ENCODE data around the gene CALHM3. TPM values are rescaled to one million over a fixed set of nuclear protein-coding genes. Genes with fewer than 3 reads are reported as not detected.

The CALHM3 gene
- total RNA-seq, 5 donors from 2014 or later (not counting 1 experiment from before 2014, with no cell fraction given): not detected

- ChIA-PET POLR2A (no interaction called here), CTCF (no interaction called here)
- no peak overlapping the region for H3K4me3 Mint-ChIP-seq
- ATAC-seq (replicated peaks in 1 of 4) (no peak), DNase-seq (no peak)
- peak overlapping the region in 1 of 2 donors; percentile 72 for H3K27ac Mint-ChIP-seq
- peaks cover 0 to 23% of the 10 kb centered on the region in 2 experiments for H3K4me1 ChIP-seq (ENCODE audit: control insufficient read depth in 1 of 2, extremely low read depth in 1 of 2, insufficient read depth in 2 of 2, low read length in 2 of 2)
- peaks cover 61% of the 10 kb centered on the region for H3K36me3 Mint-ChIP-seq
- H3K27me3 ChIP-seq (replicated peaks in 1 of 2; ENCODE audit: control insufficient read depth in 2 of 2, extremely low read depth in 1 of 2, insufficient read depth in 2 of 2, low read length in 1 of 2): no peaks in the 10 kb centered on the region
- H3K4me3 ChIP-seq (ENCODE audit: control insufficient read depth in 1 of 2, extremely low read depth in 1 of 2, low read length in 1 of 2): no peak overlapping the region
- H3K27me3 Mint-ChIP-seq: no peaks in the 10 kb centered on the region
- peaks cover 14 to 18% (median 15%) of the 10 kb centered on the region in 3 donors for H3K4me1 Mint-ChIP-seq
- H3K9me3 ChIP-seq: no peaks in the 10 kb centered on the region
- H3K9me3 Mint-ChIP-seq: no peaks in the 10 kb centered on the region
- WGBS (ENCODE audit: insufficient coverage): 95% methylated on average over 20 of the region's 23 CpGs
- H3K27ac ChIP-seq (ENCODE audit: low read length): no peak overlapping the region
- H3K36me3 ChIP-seq (ENCODE audit: control insufficient read depth in 2 of 2, extremely low read depth in 1 of 2, insufficient read depth in 1 of 2, low read length in 1 of 2): peaks cover 31 to 86% of the 10 kb centered on the region in 2 donors
Observed at GRCh38 chr10:103443475-103444185, 35.4 kb downstream of the CALHM3 start.

GRCh38 chr10:103442031-103442461, 37.0 kb downstream of the CALHM3 start:
- H3K9me3 ChIP-seq: no peaks in the 10 kb centered on the region
- ChIA-PET POLR2A (no interaction called here), CTCF (no interaction called here)
- Mint-ChIP-seq H3K27ac (no peak overlapping the region), H3K4me1 (peaks cover 0 to 11% (median 6%) of the 10 kb centered on the region in 3 donors), H3K4me3 (no peak overlapping the region), H3K9me3 (no peaks in the 10 kb centered on the region), H3K27me3 (no peaks in the 10 kb centered on the region), H3K36me3 (peaks cover 64% of the 10 kb centered on the region)
- 97% methylated on average over 10 of the region's 13 CpGs for WGBS (ENCODE audit: insufficient coverage)
- ATAC-seq (replicated peaks in 1 of 4) (no peak), DNase-seq (no peak)
- H3K36me3 ChIP-seq (ENCODE audit: control insufficient read depth in 2 of 2, extremely low read depth in 1 of 2, insufficient read depth in 1 of 2, low read length in 1 of 2): peaks cover 33 to 89% of the 10 kb centered on the region in 2 donors
- H3K4me3 ChIP-seq (ENCODE audit: control insufficient read depth in 1 of 2, extremely low read depth in 1 of 2, low read length in 1 of 2): no peak overlapping the region
- H3K4me1 ChIP-seq (ENCODE audit: control insufficient read depth in 1 of 2, extremely low read depth in 1 of 2, insufficient read depth in 2 of 2, low read length in 2 of 2): peaks cover 0 to 7% of the 10 kb centered on the region in 2 experiments
- no peaks in the 10 kb centered on the region for H3K27me3 ChIP-seq (replicated peaks in 1 of 2; ENCODE audit: control insufficient read depth in 2 of 2, extremely low read depth in 1 of 2, insufficient read depth in 2 of 2, low read length in 1 of 2)
- H3K27ac ChIP-seq (ENCODE audit: low read length): no peak overlapping the region

- POLR2A ChIA-PET: no interaction called here
- H3K4me3 ChIP-seq (ENCODE audit: control insufficient read depth in 1 of 2, extremely low read depth in 1 of 2, low read length in 1 of 2): no peak overlapping the region
- H3K36me3 Mint-ChIP-seq: peaks cover 65% of the 10 kb centered on the region
- H3K27me3 Mint-ChIP-seq: no peaks in the 10 kb centered on the region
- H3K27me3 ChIP-seq (replicated peaks in 1 of 2; ENCODE audit: control insufficient read depth in 2 of 2, extremely low read depth in 1 of 2, insufficient read depth in 2 of 2, low read length in 1 of 2): no peaks in the 10 kb centered on the region
- DNase-seq: no peak
- WGBS (ENCODE audit: insufficient coverage): 97% methylated on average over 7 of the region's 8 CpGs
- H3K27ac ChIP-seq (ENCODE audit: low read length): no peak overlapping the region
- no peaks in the 10 kb centered on the region for H3K9me3 ChIP-seq
- peaks cover 0 to 3% of the 10 kb centered on the region in 2 experiments for H3K4me1 ChIP-seq (ENCODE audit: control insufficient read depth in 1 of 2, extremely low read depth in 1 of 2, insufficient read depth in 2 of 2, low read length in 2 of 2)
- CTCF ChIA-PET: no interaction called here
- H3K36me3 ChIP-seq (ENCODE audit: control insufficient read depth in 2 of 2, extremely low read depth in 1 of 2, insufficient read depth in 1 of 2, low read length in 1 of 2): peaks cover 31 to 89% of the 10 kb centered on the region in 2 donors
- no peak overlapping the region for H3K4me3 Mint-ChIP-seq
- peaks cover 0 to 7% (median 2%) of the 10 kb centered on the region in 3 donors for H3K4me1 Mint-ChIP-seq
- ATAC-seq (replicated peaks in 1 of 4): no peak
- H3K27ac Mint-ChIP-seq: no peak overlapping the region
- H3K9me3 Mint-ChIP-seq: no peaks in the 10 kb centered on the region
Observed at GRCh38 chr10:103441611-103442010, 37.4 kb downstream of the CALHM3 start.

GRCh38 chr10:103441206-103441605, 37.8 kb downstream of the CALHM3 start:
- Histone ChIP-seq H3K27me3 (replicated peaks in 1 of 2; ENCODE audit: control insufficient read depth in 2 of 2, extremely low read depth in 1 of 2, insufficient read depth in 2 of 2, low read length in 1 of 2) (no peaks in the 10 kb centered on the region), H3K4me3 (ENCODE audit: control insufficient read depth in 1 of 2, extremely low read depth in 1 of 2, low read length in 1 of 2) (no peak overlapping the region), H3K36me3 (ENCODE audit: control insufficient read depth in 2 of 2, extremely low read depth in 1 of 2, insufficient read depth in 1 of 2, low read length in 1 of 2) (peaks cover 31 to 89% of the 10 kb centered on the region in 2 donors), H3K9me3 (no peaks in the 10 kb centered on the region), H3K4me1 (ENCODE audit: control insufficient read depth in 1 of 2, extremely low read depth in 1 of 2, insufficient read depth in 2 of 2, low read length in 2 of 2) (no peaks in the 10 kb centered on the region), H3K27ac (ENCODE audit: low read length) (no peak overlapping the region)
- H3K27ac Mint-ChIP-seq: no peak overlapping the region
- H3K36me3 Mint-ChIP-seq: peaks cover 66% of the 10 kb centered on the region
- DNase-seq (no peak), ATAC-seq (replicated peaks in 1 of 4) (no peak)
- H3K4me1 Mint-ChIP-seq: peaks cover 0 to 7% (median 2%) of the 10 kb centered on the region in 3 donors
- no peaks in the 10 kb centered on the region for H3K27me3 Mint-ChIP-seq
- ChIA-PET CTCF (no interaction called here), POLR2A (no interaction called here)
- no peaks in the 10 kb centered on the region for H3K9me3 Mint-ChIP-seq
- no peak overlapping the region for H3K4me3 Mint-ChIP-seq
- WGBS (ENCODE audit: insufficient coverage): 100% methylated on average over 1 of the region's 8 CpGs

DNA sequence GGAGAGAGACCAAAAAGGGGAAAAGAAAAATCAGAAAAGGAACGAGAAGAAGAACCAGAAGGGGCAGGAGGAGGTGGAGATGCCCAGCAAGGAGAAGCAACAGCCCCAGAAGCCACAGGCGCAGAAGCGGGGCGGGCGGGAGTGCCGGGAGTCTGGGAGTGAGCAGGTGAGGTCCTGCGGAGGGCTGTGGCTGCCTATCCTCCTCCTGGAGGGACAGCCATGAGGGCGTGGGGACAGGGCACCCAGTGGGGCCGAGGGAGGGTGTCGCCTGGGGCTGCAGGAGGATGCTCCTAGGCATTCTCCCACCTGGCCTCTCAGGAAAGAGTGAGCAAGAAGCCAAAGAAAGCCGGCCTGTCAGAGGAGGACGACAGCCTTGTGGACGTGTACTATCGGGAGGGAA, 38.6 kb downstream of the CALHM3 start:
- Histone ChIP-seq H3K36me3 (ENCODE audit: control insufficient read depth in 2 of 2, extremely low read depth in 1 of 2, insufficient read depth in 1 of 2, low read length in 1 of 2) (peaks cover 26 to 87% of the 10 kb centered on the region in 2 donors), H3K4me1 (ENCODE audit: control insufficient read depth in 1 of 2, extremely low read depth in 1 of 2, insufficient read depth in 2 of 2, low read length in 2 of 2) (no peaks in the 10 kb centered on the region), H3K9me3 (no peaks in the 10 kb centered on the region), H3K27me3 (replicated peaks in 1 of 2; ENCODE audit: control insufficient read depth in 2 of 2, extremely low read depth in 1 of 2, insufficient read depth in 2 of 2, low read length in 1 of 2) (no peaks in the 10 kb centered on the region), H3K4me3 (ENCODE audit: control insufficient read depth in 1 of 2, extremely low read depth in 1 of 2, low read length in 1 of 2) (no peak overlapping the region), H3K27ac (ENCODE audit: low read length) (no peak overlapping the region)
- ATAC-seq (replicated peaks in 1 of 4) (no peak), DNase-seq (no peak)
- peaks cover 63% of the 10 kb centered on the region for H3K36me3 Mint-ChIP-seq
- H3K27ac Mint-ChIP-seq: no peak overlapping the region
- no peak overlapping the region for H3K4me3 Mint-ChIP-seq
- WGBS (ENCODE audit: insufficient coverage): 95% methylated on average over 11 of the region's 14 CpGs
- peaks cover 0 to 5% (median 0%) of the 10 kb centered on the region in 3 donors for H3K4me1 Mint-ChIP-seq
- ChIA-PET POLR2A (no interaction called here), CTCF (no interaction called here)
- H3K27me3 Mint-ChIP-seq: no peaks in the 10 kb centered on the region
- no peaks in the 10 kb centered on the region for H3K9me3 Mint-ChIP-seq

DNA sequence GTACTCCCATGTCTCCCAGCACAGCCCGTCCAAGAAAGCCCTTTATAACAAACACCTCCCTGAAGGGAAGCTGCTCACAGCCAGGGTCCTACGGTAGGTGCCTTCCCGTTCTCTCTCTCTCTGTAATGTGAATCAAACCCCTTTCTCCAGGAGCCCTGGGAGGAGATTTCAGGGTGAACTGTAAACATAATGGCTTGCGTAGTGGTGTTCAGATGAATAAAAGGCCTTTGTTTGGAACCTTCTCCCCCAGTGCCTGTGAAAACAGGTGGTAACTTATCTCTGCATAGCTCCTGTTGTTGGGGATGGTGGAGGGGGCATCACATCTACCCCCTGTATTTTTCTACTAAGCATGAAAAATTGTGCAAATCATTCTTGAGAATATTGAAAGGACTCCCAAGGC, 39.3 kb downstream of the CALHM3 start:
- Histone ChIP-seq H3K27me3 (replicated peaks in 1 of 2; ENCODE audit: control insufficient read depth in 2 of 2, extremely low read depth in 1 of 2, insufficient read depth in 2 of 2, low read length in 1 of 2) (no peaks in the 10 kb centered on the region), H3K27ac (ENCODE audit: low read length) (no peak overlapping the region), H3K36me3 (ENCODE audit: control insufficient read depth in 2 of 2, extremely low read depth in 1 of 2, insufficient read depth in 1 of 2, low read length in 1 of 2) (peaks cover 21 to 84% of the 10 kb centered on the region in 2 donors), H3K4me1 (ENCODE audit: control insufficient read depth in 1 of 2, extremely low read depth in 1 of 2, insufficient read depth in 2 of 2, low read length in 2 of 2) (no peaks in the 10 kb centered on the region), H3K9me3 (no peaks in the 10 kb centered on the region), H3K4me3 (ENCODE audit: control insufficient read depth in 1 of 2, extremely low read depth in 1 of 2, low read length in 1 of 2) (no peak overlapping the region)
- no peaks in the 10 kb centered on the region for H3K9me3 Mint-ChIP-seq
- peaks cover 59% of the 10 kb centered on the region for H3K36me3 Mint-ChIP-seq
- no peak for ATAC-seq (replicated peaks in 1 of 4)
- ChIA-PET POLR2A (no interaction called here), CTCF (no interaction called here)
- DNase-seq: no peak
- WGBS (ENCODE audit: insufficient coverage): no CpG with 5 or more reads among the region's 4 CpGs
- peaks cover 0 to under 1% (median 0%) of the 10 kb centered on the region in 3 donors for H3K4me1 Mint-ChIP-seq
- no peaks in the 10 kb centered on the region for H3K27me3 Mint-ChIP-seq
- H3K27ac Mint-ChIP-seq: no peak overlapping the region
- no peak overlapping the region for H3K4me3 Mint-ChIP-seq
